ENCODE results near the gene TEN1. TPM values are rescaled to one million over a fixed set of nuclear protein-coding genes. Genes with fewer than 3 reads are reported as not detected.

TEN1 gene
- total RNA-seq, 1 experiment from 2014 or later: 19.3 TPM

DNA sequence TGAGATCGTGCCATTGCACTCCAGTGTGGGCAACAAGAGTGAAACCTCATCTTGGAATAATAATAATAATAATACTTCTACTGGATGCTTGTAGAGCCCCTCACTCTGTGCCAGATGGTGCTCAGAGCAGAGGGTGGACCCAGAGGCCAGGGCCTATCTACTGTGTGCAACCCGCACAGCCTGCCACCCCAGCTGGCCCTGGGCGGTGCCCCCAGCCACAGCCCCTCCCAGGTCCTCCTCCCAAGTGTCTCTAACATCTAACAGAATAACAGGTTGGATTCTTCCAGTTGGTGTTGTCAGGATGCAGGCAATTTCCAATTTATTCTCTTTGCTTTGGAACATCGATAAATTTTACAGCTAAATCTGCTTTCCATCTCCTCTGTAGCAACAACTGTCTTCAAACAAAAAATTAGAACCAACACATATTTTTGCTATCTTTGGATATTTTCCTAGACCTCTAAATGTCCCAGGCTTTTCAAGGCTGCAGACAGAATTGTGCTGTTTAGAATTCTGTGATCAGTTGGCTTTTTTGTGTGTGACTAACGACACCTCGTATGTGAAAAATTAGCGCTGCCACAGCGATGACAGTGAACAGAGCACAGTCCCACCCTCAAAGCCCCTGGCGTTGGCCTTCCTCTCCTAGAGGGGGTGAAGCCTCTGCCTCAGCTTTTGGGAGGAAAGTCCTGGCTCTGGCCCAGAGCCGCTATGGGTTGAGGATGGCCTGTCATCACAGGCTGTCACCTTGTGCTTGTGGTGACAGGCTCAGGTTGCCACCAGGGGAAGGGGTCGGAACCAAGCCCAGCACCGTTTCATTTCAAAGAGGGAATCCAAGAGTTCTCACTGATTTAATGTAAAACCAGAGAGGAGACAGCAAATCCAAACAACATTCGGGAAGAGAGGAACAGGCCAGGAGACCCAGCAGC is 55.6 kb downstream of the TEN1 start:
- peaks cover 11 to 20% (median 17%) of the 10 kb centered on the region in 3 experiments; a peak in 6 of 7 replicates for H3K36me3 Mint-ChIP-seq (ENCODE audit: insufficient read depth in 1 of 3, low read depth in 3 of 3)
- Histone ChIP-seq H3K23me2 (ENCODE audit: insufficient read length, low read depth, low read length, poor library complexity, severe bottlenecking) (no peaks in the 10 kb centered on the region), H3K4me2 (ENCODE audit: insufficient read depth, insufficient read length, low read length) (no peak overlapping the region), H4K8ac (replicated peaks; ENCODE audit: insufficient read length, low read depth, low read length) (no peak overlapping the region), H3T11ph (ENCODE audit: low read length) (no peak overlapping the region), H2BK12ac (ENCODE audit: insufficient read length, low read depth, low read length) (no peak overlapping the region), H3K18ac (ENCODE audit: insufficient read length, low read depth, low read length) (no peak overlapping the region), H2BK15ac (ENCODE audit: low read depth, low read length) (no peak overlapping the region), H3K79me1 (ENCODE audit: insufficient read depth, low read depth, low read length, poor library complexity, severe bottlenecking) (no peaks in the 10 kb centered on the region), H2AK5ac (ENCODE audit: insufficient read length, low read length) (no peak overlapping the region), H3K27me3 (ENCODE audit: insufficient read depth, low read length) (no peaks in the 10 kb centered on the region), H3K56ac (ENCODE audit: insufficient read length, low read depth, low read length) (no peak overlapping the region), H2BK20ac (ENCODE audit: low read depth, low read length, poor library complexity, severe bottlenecking) (no peak overlapping the region), H3K9me3 (ENCODE audit: control insufficient read depth, low read depth, low read length) (no peaks in the 10 kb centered on the region), H4K91ac (ENCODE audit: insufficient read length, low read depth, low read length) (no peak overlapping the region), H3K4ac (ENCODE audit: low read depth, low read length) (no peak overlapping the region), H4K20me1 (ENCODE audit: control insufficient read depth, insufficient read depth, insufficient read length) (no peaks in the 10 kb centered on the region), H3K23ac (ENCODE audit: insufficient read length, low read depth, low read length) (no peak overlapping the region), H2BK120ac (ENCODE audit: low read depth, low read length, poor library complexity, severe bottlenecking) (no peak overlapping the region), H3K9ac (ENCODE audit: extremely low read depth, insufficient read length, low read length) (no peak overlapping the region), H3K79me2 (ENCODE audit: insufficient read depth, low read length) (no peaks in the 10 kb centered on the region), H2AFZ (ENCODE audit: low read length) (no peak overlapping the region), H2BK5ac (ENCODE audit: insufficient read length, low read length) (no peak overlapping the region), H4K5ac (ENCODE audit: insufficient read length, low read depth, low read length) (no peak overlapping the region), H3K14ac (ENCODE audit: insufficient read depth, low read length) (no peak overlapping the region), H3K27ac (ENCODE audit: insufficient read length, low read depth, low read length) (no peak overlapping the region), H3K4me1 (ENCODE audit: insufficient read depth, low read length) (peaks cover 1% of the 10 kb centered on the region; the same call in 1 of the 2 replicates)
- TF ChIP-seq, protein P1, sequence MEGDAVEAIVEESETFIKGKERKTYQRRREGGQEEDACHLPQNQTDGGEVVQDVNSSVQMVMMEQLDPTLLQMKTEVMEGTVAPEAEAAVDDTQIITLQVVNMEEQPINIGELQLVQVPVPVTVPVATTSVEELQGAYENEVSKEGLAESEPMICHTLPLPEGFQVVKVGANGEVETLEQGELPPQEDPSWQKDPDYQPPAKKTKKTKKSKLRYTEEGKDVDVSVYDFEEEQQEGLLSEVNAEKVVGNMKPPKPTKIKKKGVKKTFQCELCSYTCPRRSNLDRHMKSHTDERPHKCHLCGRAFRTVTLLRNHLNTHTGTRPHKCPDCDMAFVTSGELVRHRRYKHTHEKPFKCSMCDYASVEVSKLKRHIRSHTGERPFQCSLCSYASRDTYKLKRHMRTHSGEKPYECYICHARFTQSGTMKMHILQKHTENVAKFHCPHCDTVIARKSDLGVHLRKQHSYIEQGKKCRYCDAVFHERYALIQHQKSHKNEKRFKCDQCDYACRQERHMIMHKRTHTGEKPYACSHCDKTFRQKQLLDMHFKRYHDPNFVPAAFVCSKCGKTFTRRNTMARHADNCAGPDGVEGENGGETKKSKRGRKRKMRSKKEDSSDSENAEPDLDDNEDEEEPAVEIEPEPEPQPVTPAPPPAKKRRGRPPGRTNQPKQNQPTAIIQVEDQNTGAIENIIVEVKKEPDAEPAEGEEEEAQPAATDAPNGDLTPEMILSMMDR (conservative IDR thresholded peaks at IDR 0.05): no peak
- H3K27me3 Mint-ChIP-seq (ENCODE audit: low read depth): no peaks in the 10 kb centered on the region
- no peak for DNase-seq
- no peak overlapping the region for H3K4me3 Mint-ChIP-seq
- H3K9me3 Mint-ChIP-seq: no peaks in the 10 kb centered on the region; a peak in 1 of 5 replicates
- peak overlapping the region in 2 of 3 experiments; percentile 49 to 85; a peak in 5 of 7 replicates for H3K27ac Mint-ChIP-seq
- peaks cover 25 to 39% of the 10 kb centered on the region in 2 experiments for H3K4me1 Mint-ChIP-seq
- no CpG with 5 or more reads among the region's 13 CpGs for WGBS (ENCODE audit: extremely low coverage, insufficient read length, low lambda C conversion rate)

Measured in H9 (cell line).